Measurements from ENCODE around the gene CYP2A6. TPM values are rescaled to one million over a fixed set of nuclear protein-coding genes. Genes with fewer than 3 reads are reported as not detected.
"Not testable (repeated sequence)": the region's sequence is repeated elsewhere in the genome, so short reads cannot be mapped to it uniquely, and the experiment has no call there.

The CYP2A6 gene
- total and polyA plus RNA-seq, 2 experiments from 2014 or later = 0.39 TPM; not detected in 1

GRCh38 chr19:40843653-40844052, 6.6 kb downstream of the CYP2A6 start:
- H3K4me1 ChIP-seq (ENCODE audit: insufficient read depth); H4K20me1 ChIP-seq (replicated peaks; ENCODE audit: insufficient read depth); H3K36me3 Mint-ChIP-seq (ENCODE audit: low read depth); H3K36me3 ChIP-seq (ENCODE audit: insufficient read depth); H3K9me3 Mint-ChIP-seq; H3K27ac Mint-ChIP-seq; H3K27ac ChIP-seq (ENCODE audit: low read depth); H3F3A ChIP-seq (replicated peaks; ENCODE audit: low read depth); H3K9me2 ChIP-seq (ENCODE audit: insufficient read depth); H3K79me2 ChIP-seq (replicated peaks; ENCODE audit: insufficient read depth): not testable (repeated sequence)
- peak overlapping the region; percentile 68 for H3K4me3 Mint-ChIP-seq
- peak; percentile 65 for TF ChIP-seq POLR2AphosphoS5 (IDR thresholded peaks at IDR 0.05; ENCODE audit: low read depth)
- H3K4me2 ChIP-seq = peak overlapping the region; percentile 79
- peak overlapping the region; percentile 60 for H3K4me3 ChIP-seq
- ATAC-seq (peak; percentile 89), DNase-seq (ENCODE audit: low spot score) (peak; percentile 66)
- peaks cover 17% of the 10 kb centered on the region for H3K27me3 ChIP-seq (ENCODE audit: insufficient read depth)
- peaks cover 25% of the 10 kb centered on the region for H3K27me3 Mint-ChIP-seq (ENCODE audit: insufficient read depth, low read depth, poor library complexity)
- H2AFZ ChIP-seq = peak overlapping the region; percentile 91; the same call in 1 of the 2 replicates
- peaks cover 14% of the 10 kb centered on the region; the same call in 2 of the 3 replicates for H3K4me1 Mint-ChIP-seq

GRCh38 chr19:40842997-40843652, 7.1 kb downstream of the CYP2A6 start:
- not testable (repeated sequence) for H3K36me3 Mint-ChIP-seq (ENCODE audit: low read depth); H3K4me1 ChIP-seq (ENCODE audit: insufficient read depth); H3K27ac Mint-ChIP-seq; ATAC-seq; DNase-seq (ENCODE audit: low spot score); H3K9me3 Mint-ChIP-seq; H4K20me1 ChIP-seq (replicated peaks; ENCODE audit: insufficient read depth); H3K27ac ChIP-seq (ENCODE audit: low read depth); H3K36me3 ChIP-seq (ENCODE audit: insufficient read depth); H3F3A ChIP-seq (replicated peaks; ENCODE audit: low read depth); H3K9me2 ChIP-seq (ENCODE audit: insufficient read depth); H3K79me2 ChIP-seq (replicated peaks; ENCODE audit: insufficient read depth)
- Histone ChIP-seq H3K4me3 (peak overlapping the region; percentile 60), H3K4me2 (peak overlapping the region; percentile 79), H3K27me3 (ENCODE audit: insufficient read depth) (peaks cover 12% of the 10 kb centered on the region), H2AFZ (peak overlapping the region; percentile 91; the same call in 1 of the 2 replicates)
- peak overlapping the region; percentile 68 for H3K4me3 Mint-ChIP-seq
- H3K4me1 Mint-ChIP-seq = peaks cover 14% of the 10 kb centered on the region
- peaks cover 19% of the 10 kb centered on the region for H3K27me3 Mint-ChIP-seq (ENCODE audit: insufficient read depth, low read depth, poor library complexity)

DNA sequence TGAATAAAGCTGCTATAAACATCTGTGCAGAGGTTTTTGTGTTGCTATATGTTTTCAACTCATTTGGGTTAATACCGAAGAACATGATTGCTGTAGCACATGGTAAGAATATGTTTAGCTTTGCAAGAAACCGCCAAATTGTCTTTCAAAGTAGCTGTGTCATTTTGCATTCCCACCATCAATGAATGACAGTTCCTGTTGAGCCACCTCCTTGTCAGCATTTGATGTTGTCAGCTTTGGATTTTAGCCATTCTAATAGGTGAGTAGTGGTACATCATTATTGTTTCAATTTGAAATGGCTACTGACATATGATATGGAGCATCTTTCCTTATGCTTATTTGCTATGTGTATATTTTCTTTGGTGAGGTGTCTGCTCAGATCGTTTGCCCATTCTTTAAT, 8.2 kb downstream of the CYP2A6 start:
- not testable (repeated sequence) for ATAC-seq; H3K4me3 Mint-ChIP-seq; H3K79me2 ChIP-seq (replicated peaks; ENCODE audit: insufficient read depth); H3K4me3 ChIP-seq; H2AFZ ChIP-seq; H3F3A ChIP-seq (replicated peaks; ENCODE audit: low read depth); H3K9me3 Mint-ChIP-seq; H3K4me1 ChIP-seq (ENCODE audit: insufficient read depth); DNase-seq (ENCODE audit: low spot score); H3K27me3 Mint-ChIP-seq (ENCODE audit: insufficient read depth, low read depth, poor library complexity); H3K36me3 Mint-ChIP-seq (ENCODE audit: low read depth); H4K20me1 ChIP-seq (replicated peaks; ENCODE audit: insufficient read depth); H3K27ac Mint-ChIP-seq; H3K27me3 ChIP-seq (ENCODE audit: insufficient read depth); H3K9me2 ChIP-seq (ENCODE audit: insufficient read depth); H3K4me2 ChIP-seq; H3K27ac ChIP-seq (ENCODE audit: low read depth); H3K36me3 ChIP-seq (ENCODE audit: insufficient read depth)
- H3K4me1 Mint-ChIP-seq = peaks cover 10% of the 10 kb centered on the region

GRCh38 chr19:40838477-40838876, 11.8 kb downstream of the CYP2A6 start:
- not testable (repeated sequence) for DNase-seq (ENCODE audit: low spot score); H3K4me3 ChIP-seq; H3K36me3 ChIP-seq (ENCODE audit: insufficient read depth); H3K4me3 Mint-ChIP-seq; H3K4me1 Mint-ChIP-seq; H3K4me1 ChIP-seq (ENCODE audit: insufficient read depth); H3K79me2 ChIP-seq (replicated peaks; ENCODE audit: insufficient read depth); H3K27ac ChIP-seq (ENCODE audit: low read depth); H3K36me3 Mint-ChIP-seq (ENCODE audit: low read depth); H3F3A ChIP-seq (replicated peaks; ENCODE audit: low read depth); ATAC-seq; H3K9me2 ChIP-seq (ENCODE audit: insufficient read depth); H3K9me3 Mint-ChIP-seq; H3K27me3 ChIP-seq (ENCODE audit: insufficient read depth); H3K4me2 ChIP-seq; H3K27me3 Mint-ChIP-seq (ENCODE audit: insufficient read depth, low read depth, poor library complexity); H4K20me1 ChIP-seq (replicated peaks; ENCODE audit: insufficient read depth); H2AFZ ChIP-seq; H3K27ac Mint-ChIP-seq

Data from GM23338 (cell line).